ENCODE data around the gene FAM131C.
A peak's percentile ranks its signal among the peaks of the same experiment; 100 is the strongest.
"Not testable (repeated sequence)": the region's sequence is repeated elsewhere in the genome, so short reads cannot be mapped to it uniquely, and the experiment has no call there.

The FAM131C gene, protein sequence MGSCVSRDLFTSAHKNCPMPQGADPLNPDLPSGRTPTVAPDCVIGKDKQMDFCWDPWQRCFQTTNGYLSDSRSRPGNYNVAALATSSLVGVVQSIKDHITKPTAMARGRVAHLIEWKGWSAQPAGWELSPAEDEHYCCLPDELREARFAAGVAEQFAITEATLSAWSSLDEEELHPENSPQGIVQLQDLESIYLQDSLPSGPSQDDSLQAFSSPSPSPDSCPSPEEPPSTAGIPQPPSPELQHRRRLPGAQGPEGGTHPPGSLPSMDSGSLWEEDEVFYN
- 0 to 0.35 (median 0.09) reads per million in 4 experiments for total RNA-seq

GRCh38 chr1:16073490-16074119, at the start of gene FAM131C:
TSS of gene FAM131C (minus strand) at chr1:16073651. CDS start at chr1:16073442, 209 bp downstream.
- peak; percentile 17 for DNase-seq

DNA sequence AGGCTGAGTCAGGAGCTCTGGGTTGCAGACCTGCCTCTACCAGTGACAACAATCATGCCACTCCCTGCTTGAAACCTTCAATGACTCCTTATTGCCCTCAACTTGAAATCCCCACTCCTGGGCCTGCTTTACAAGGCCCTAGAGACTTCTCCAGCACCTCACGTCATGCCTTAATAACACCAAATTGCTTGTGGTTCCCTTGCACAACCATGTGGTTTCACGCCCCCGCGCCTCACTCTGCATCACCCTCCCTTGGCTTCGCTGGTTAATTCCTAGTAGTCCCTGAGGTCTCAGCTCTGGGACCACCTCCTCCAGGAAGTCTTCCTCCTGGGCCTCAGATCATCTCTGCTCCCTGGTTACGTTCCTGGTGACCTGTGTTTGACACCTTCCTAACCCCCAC, 49.5 kb upstream of the FAM131C start:
- DNase-seq, result no peak

DNA sequence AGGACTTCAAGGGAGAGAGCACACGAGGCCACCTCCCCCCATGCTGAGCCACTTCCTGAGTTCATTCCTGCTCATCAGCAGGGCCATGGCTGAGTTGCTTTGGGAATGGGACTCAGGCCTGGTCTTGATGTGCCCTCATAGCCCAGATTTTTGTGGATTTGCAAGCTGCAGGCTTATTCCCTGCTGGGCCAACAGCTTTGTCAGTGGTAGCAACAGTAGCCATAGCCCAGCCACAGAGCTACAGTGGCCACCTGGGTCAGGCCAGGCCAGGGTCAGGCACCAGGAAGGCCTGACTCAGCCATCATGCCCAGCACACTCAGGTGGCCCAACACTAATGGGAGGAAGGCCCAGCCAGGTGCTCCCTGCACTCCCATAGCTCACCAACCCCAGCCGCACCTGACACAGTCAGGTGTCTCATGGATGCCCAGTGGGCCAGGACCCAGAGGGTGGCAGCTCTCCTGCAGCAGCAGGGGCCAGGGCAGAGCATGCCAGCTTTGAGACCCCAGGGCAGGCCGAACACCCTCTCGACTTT, 49.0 kb upstream of the FAM131C start:
- no peak for DNase-seq

DNA sequence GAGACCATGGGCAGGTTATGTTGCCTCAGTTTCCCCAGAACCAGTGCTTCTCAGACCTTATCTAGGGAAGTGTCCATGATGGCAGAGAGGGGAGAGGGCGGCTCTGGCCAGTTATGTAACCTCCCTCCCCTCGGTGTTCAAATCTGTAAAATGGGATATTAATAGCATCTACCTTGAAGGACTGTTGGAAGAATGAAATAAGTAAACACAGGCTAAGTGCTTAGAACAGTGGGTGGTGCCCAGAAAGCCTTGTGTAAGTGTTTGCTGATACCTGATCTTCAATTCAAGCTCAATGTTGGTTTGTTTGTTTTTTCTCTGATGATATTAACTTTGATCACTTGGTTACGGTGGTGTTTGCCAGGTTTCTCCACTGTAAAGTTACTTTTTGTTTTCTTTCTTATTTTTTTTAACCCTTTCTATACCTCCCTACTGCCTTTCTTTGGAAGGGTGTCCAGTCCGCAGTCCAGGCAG, 47.5 kb upstream of the FAM131C start:
- no peak for DNase-seq

- DNase-seq, result no peak
Observed at GRCh38 chr1:16120407-16120806, 47.0 kb upstream of the FAM131C start.

DNA sequence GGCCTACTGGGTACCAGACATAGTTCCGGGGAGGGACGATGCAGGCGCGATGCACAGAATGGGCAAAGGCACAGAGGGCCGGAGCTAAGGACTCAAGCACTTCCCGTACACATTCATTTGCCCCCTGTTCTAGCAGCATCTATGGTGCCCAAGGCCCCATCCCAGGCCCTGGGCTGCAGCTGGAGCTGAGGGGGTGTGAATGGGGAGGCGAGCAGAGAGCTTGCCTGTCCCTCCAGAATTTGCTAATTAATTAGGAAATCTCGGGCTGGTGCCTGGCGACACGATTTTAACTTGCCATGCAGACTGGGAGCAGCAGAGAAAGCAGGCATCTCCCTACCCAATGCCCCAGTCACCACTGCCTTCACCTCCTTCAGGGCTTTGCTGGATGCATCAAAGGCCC, 46.5 kb upstream of the FAM131C start:
- DNase-seq, result no peak

GRCh38 chr1:16119504-16119903, 46.1 kb upstream of the FAM131C start:
- DNase-seq, result no peak

DNA sequence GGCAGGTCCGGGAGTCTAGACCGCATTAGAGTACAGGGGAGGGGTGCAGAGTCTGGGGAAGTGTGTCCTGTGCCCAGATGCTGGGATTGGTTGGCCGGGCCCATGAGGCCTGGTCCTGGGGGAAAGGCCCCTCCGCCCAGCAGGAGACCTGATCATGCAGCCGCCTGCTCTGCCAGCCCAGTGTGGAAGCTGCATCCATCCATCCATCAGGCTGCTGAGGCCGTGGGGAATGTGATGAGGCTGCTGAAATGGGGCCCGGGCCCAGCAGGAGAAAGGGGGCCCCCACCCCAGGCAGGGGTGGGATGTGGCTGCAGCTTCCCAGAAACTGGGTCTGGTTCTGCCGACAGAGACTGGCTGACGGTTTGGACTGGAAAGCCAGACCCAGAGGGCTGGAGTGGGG, 45.3 kb upstream of the FAM131C start:
- no peak for DNase-seq

DNA sequence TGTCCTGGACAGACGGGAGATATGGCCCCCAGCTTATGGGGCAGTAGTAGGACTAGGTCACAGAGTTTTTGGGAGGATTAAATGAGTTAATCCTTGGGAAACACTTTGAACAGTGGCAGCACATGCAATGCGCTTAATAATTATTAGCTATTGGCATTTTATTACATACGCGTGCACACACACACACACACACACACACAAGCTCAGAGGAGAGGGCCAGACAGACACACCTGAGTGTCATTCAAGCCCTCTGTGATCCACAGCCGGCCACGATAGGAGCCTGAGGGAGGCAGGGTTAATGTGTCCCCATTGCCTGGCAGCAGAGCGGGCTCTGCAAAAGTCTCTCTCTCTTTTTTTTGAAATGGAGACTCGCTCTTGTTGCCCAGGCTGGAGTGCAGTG, 44.5 kb upstream of the FAM131C start:
- no peak for DNase-seq

- no peak for DNase-seq
Observed at GRCh38 chr1:16117369-16117768, 43.9 kb upstream of the FAM131C start.

DNA sequence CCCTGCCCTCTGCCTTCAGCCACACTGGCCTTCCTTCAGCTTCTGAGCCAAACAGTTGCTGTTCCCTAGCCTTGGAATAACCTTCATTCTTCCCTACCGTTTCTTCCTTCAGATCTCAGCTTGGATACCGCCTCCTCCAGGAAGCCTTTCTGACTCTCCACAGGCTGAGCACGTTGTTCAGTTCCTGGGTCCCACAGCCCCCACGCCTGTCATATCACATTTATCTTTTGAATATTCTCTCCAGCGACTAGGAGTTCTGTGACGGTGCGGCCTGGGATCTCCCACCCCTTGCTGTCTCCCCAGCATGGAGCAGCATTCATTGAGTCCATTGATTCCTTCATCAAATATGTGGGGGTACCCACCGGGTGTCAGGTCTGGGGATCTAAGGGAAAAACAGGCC, 43.2 kb upstream of the FAM131C start:
- DNase-seq, result no peak

GRCh38 chr1:16116002-16116401, 42.6 kb upstream of the FAM131C start:
- DNase-seq, result no peak

DNA sequence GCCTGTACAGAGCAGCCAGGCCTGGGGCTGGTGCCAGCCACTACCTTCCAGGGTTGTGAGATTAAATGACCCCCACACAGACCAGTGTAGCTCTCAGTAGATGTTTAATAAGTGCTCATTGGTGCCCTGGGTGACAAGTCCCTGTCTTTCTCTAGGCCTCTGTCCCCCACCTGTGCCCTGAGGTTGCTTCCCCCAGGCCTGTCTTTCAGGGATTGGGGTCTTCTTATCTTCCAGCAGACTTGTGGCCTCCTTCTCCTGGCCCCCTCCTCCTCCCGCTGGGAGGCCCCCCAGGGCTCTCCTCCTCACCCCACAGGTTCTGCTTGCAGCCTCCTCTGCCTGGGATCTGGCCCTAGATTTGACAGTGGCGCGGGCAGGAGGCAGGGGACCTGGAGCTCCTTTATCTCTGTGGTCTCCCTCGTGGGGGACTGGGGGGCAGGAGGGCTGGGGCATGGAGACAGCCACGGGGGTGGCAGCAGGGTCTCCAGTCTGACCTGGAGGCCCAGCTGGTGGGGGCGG, 42.1 kb upstream of the FAM131C start:
- DNase-seq, result no peak

GRCh38 chr1:16114527-16115467, 41.3 kb upstream of the FAM131C start:
- DNase-seq, result no peak

- no peak for DNase-seq
Observed at GRCh38 chr1:16112596-16113555, 39.4 kb upstream of the FAM131C start.

GRCh38 chr1:16111771-16112595, 38.5 kb upstream of the FAM131C start:
- no peak for DNase-seq

- no peak for DNase-seq
Observed at GRCh38 chr1:16110884-16111283, 37.4 kb upstream of the FAM131C start.

- DNase-seq, result no peak
Observed at GRCh38 chr1:16110456-16110855, 37.0 kb upstream of the FAM131C start.

DNA sequence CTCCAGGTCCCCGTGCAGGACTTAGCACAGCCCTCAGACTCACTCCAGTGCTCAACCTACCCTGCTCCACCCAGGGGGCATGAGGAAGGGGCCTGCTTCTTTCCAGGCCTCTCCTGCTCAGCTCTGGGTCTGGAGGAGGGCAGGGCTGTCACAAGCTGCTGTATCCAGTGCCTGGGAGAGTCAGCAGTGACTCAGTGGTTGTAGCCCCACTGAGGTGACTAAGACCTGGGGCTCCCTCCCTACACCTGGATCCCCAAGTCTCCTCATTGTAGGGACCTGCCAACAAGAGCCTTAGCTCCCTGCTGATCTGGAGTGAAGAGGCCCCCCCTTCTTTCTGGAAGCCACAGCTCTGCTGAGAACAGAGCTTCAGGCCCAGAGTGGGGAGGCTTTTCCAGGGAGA, 36.1 kb upstream of the FAM131C start:
- no peak for DNase-seq

- DNase-seq, result not testable (repeated sequence)
Observed at GRCh38 chr1:16107039-16107438, 33.6 kb upstream of the FAM131C start.

DNA sequence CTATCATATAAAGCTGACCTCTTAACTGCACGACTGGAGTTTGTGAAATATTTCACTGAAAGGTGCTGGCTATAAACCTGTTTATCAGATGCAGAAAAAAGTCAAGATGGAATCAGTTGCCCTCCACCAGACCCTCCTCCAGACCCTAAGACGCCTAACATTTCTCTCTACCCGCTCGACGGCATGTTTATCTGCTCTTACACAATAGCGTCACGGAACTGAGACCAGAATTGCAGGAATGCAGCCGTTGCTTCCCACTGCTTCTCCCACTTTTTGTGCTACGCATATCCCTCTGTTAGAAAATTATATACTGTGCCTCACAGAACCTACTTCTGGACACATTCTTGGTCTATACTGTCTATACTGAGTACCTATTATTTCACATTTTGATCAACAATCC, 28.2 kb upstream of the FAM131C start:
- no peak for DNase-seq

Data from effector CD8-positive, alpha-beta T cell (primary cell).